Testis (tissue), 2 donors: ENCODE results near the gene ZNF174.

Experiments used
- POLR2A ChIP-seq: fragments of 450-650 bp; IDR thresholded peaks from one replicate; pipeline ENCODE4 v1.6.1; 2017; ENCODE audit warnings: antibody characterized with exemption, mild to moderate bottlenecking, moderate library complexity
- TF ChIP-seq, protein P1 (sequence below), 3 experiments: fragments of 450-650 bp in 2 of 3; fragments of 200-600 bp in 1 of 3; sonication (generic) in 1 of 3; IDR thresholded peaks; one replicate each; pipeline ENCODE4 v1.5.1; 2016 to 2019; ENCODE audit warnings: antibody characterized with exemption in 3 of 3, mild to moderate bottlenecking in 2 of 3, moderate library complexity in 1 of 3

DNA sequence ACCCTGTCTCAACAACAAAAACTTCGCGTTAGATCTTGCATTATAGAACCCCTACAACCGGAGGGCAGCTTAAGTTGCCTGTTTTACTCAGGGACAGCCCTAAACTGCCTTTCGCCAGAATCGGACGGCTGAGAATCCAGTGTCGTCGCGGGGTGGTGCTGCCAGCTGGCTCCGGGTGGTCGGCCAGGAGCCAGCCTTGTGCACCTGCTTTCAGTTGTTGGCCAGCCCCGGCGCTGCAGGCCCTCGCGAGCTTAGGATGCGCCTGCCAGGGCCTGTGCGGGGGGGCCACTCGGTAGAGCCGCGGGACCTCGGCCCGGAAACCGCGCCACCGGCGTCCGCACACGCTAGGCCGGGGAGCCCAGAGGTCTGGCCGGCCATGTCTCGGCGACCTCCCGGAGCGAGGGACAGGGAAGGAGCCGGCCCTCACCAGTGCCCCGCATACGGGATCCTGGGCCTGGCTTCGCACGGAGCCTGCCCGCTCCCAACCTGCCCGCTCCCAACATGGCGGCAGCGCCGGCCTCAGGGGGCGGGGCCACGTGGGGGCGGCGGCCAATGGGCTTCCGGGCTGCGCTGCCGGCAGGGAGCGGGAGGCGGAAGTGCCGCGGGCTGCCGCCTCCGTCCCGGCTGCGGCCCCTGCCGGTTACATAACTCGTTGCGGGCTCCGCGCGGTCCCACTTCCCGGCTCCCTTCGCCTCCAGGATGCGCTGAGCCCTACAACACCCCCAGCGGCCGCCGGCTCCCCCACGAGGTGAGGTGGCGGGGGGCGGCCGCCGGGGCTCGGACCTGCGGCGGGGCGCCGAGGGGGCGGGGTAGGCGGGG lies 56.6 kb downstream of the ZNF174 start:
- TF ChIP-seq, protein P1, sequence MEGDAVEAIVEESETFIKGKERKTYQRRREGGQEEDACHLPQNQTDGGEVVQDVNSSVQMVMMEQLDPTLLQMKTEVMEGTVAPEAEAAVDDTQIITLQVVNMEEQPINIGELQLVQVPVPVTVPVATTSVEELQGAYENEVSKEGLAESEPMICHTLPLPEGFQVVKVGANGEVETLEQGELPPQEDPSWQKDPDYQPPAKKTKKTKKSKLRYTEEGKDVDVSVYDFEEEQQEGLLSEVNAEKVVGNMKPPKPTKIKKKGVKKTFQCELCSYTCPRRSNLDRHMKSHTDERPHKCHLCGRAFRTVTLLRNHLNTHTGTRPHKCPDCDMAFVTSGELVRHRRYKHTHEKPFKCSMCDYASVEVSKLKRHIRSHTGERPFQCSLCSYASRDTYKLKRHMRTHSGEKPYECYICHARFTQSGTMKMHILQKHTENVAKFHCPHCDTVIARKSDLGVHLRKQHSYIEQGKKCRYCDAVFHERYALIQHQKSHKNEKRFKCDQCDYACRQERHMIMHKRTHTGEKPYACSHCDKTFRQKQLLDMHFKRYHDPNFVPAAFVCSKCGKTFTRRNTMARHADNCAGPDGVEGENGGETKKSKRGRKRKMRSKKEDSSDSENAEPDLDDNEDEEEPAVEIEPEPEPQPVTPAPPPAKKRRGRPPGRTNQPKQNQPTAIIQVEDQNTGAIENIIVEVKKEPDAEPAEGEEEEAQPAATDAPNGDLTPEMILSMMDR (IDR thresholded peaks at IDR 0.05) = peak in 2 of 3 experiments; percentile 38 to 42
- TF ChIP-seq POLR2A = no peak
